Psoas muscle (tissue), 8 donors: ENCODE measurements around the gene SPDYE4. TPM values are rescaled to one million over a fixed set of nuclear protein-coding genes. Genes with fewer than 3 reads are reported as not detected.
"Not testable (repeated sequence)": the region's sequence is repeated elsewhere in the genome, so short reads cannot be mapped to it uniquely, and the experiment has no call there.

ENCODE experiments used
- ATAC-seq, 4 donors: fragments of 200-7000 bp; cut with Tn5 transposase; one replicate each; pipeline ENCODE4 v1.9.1; 2020; ENCODE audit warnings: moderate library complexity in 3 of 4, mild to moderate bottlenecking in 2 of 4
- DNase-seq, 2 donors: peaks; one replicate each; pipeline ENCODE4 v3.0.0-alpha.2; 2020
- H3K27ac ChIP-seq: fragments of 200-600 bp; one replicate; pipeline ENCODE4 v1.8.0; 2022
- H3K27me3 ChIP-seq, 3 donors: fragments of 200-600 bp in 1 of 3; one replicate each; pipeline versions ENCODE4 v1.6.1 to v1.8.0; 2013 to 2022; ENCODE audit warnings: low read length in 2 of 3, mild to moderate bottlenecking in 2 of 3, moderate library complexity in 1 of 3; ENCODE audit not compliant: insufficient read depth in 3 of 3
- H3K36me3 ChIP-seq, 2 donors: fragments of 200-600 bp in 1 of 2; one replicate each; pipeline versions ENCODE4 v1.6.1 to v1.8.0; 2013 to 2022; ENCODE audit warnings: low read depth in 1 of 2, mild to moderate bottlenecking in 1 of 2, moderate library complexity in 1 of 2; ENCODE audit not compliant: insufficient read depth in 1 of 2
- H3K4me1 ChIP-seq: fragments of 200-600 bp; one replicate; pipeline ENCODE4 v1.8.0; 2022
- H3K4me3 ChIP-seq: fragments of 200-600 bp; one replicate; pipeline ENCODE4 v1.8.0; 2022; ENCODE audit warnings: mild to moderate bottlenecking
- H3K9me3 ChIP-seq: fragments of 200-600 bp; one replicate; pipeline ENCODE4 v1.8.0; 2022
- CTCF ChIP-seq: fragments of 200-600 bp; IDR thresholded peaks from one replicate; pipeline ENCODE4 v1.8.0; 2022; ENCODE audit warnings: antibody characterized with exemption
- WGBS, 3 donors: extraction: QIAGEN DNeasy Blood & Tissue Kit; methylation state at CpG; one replicate each; pipeline versions ENCODE4 v1.1.6 to v1.1.7; 2013; 5-methylcytosine and 5-hydroxymethylcytosine counted together
- intact Hi-C, 2 donors: fragments of 100-400 bp; cut with DNase I; formaldehyde crosslinking; loops; one replicate each; pipeline versions ENCODE4 v1.11.0 to v1.14.2; 2022
- long read RNA-seq, 2 donors: library from polyadenylated mRNA; unstranded; transcript quantifications; one replicate each; pipeline ENCODE4 v2.0.0, GENCODE V29; 2021
- polyA plus RNA-seq, 3 donors: library from polyadenylated mRNA; stranded (reverse); fragments of 200-250 nt; gene quantifications; one replicate each; pipeline ENCODE4 v1.2.3, GENCODE V29; 2013
- total RNA-seq, 4 donors: library from RNA; stranded (reverse); fragmentation: NEBNext Ultra II Directional in 2 of 4; extraction: Animal tissue kit (Norgen Biotek cat#: 25700) in 2 of 4; gene quantifications; one replicate each; pipeline versions ENCODE4 v1.2.1 to v1.2.4, GENCODE V29; 2021 to 2023
- donor health status: healthy with polysubstance abuse.
- donor health status: DM: no; HTN: no; CAD: no; lungs with moderate emphysema.
- donor health status: Bipolar disorder and iron deficiency.
- donor health status: healthy.
- donor health status: DM: yes; HTN: yes; CAD: no.
- donor health status: DM: no; HTN: no; CAD: no.
- donor health status: DM: no; HTN: no; CAD: no.
- donor health status: DM: yes; HTN: yes; CAD: no.

SPDYE4 gene
- not detected for total RNA-seq
- polyA plus RNA-seq = not detected
- long read RNA-seq, donor 1 = 0 reads
- long read RNA-seq, donor 2 = 0 reads

- DNase-seq (no peak), ATAC-seq (no peak)
- no peaks in the 10 kb centered on the region for H3K4me1 ChIP-seq
- no peak within 1 kb of the TSS for H3K4me3 ChIP-seq
- WGBS, 3 donors = 89 to 91% (median 91%) methylated on average over 15 of the region's 15 CpGs
- no peak within 1 kb of the TSS for H3K27ac ChIP-seq
- no peaks in the 10 kb centered on the region for H3K9me3 ChIP-seq
- peaks cover 0 to 5% (median 4%) of the 10 kb centered on the region in 3 donors for H3K27me3 ChIP-seq
- TF ChIP-seq CTCF = no peak
- intact Hi-C loops = no loop called here
- H3K36me3 ChIP-seq = no peaks in the 10 kb centered on the region
These were observed at the start of gene SPDYE4 for GRCh38 chr17:8758137-8758596. Gene SPDYE4, minus strand, starts transcription at chr17:8758546. Its CDS starts 164 bp downstream, at chr17:8758382.

- DNase-seq (no peak), ATAC-seq (no peak)
- Histone ChIP-seq H3K27me3 (peaks cover 0 to 3% (median 0%) of the 10 kb centered on the region in 3 donors), H3K9me3 (peaks cover 6% of the 10 kb centered on the region), H3K4me3 (no peak overlapping the region), H3K27ac (no peak overlapping the region), H3K36me3 (no peaks in the 10 kb centered on the region), H3K4me1 (no peaks in the 10 kb centered on the region)
- WGBS, 3 donors = 55 to 67% (median 64%) methylated on average over 4 of the region's 4 CpGs
- intact Hi-C loops = no loop called here
- no peak for TF ChIP-seq CTCF
These were observed 48.7 kb upstream of the SPDYE4 start for GRCh38 chr17:8806926-8807550.

- Histone ChIP-seq H3K27me3 (peaks cover 0 to 3% (median 0%) of the 10 kb centered on the region in 3 donors), H3K27ac (no peak overlapping the region), H3K4me3 (no peak overlapping the region), H3K9me3 (peaks cover 6% of the 10 kb centered on the region), H3K4me1 (no peaks in the 10 kb centered on the region), H3K36me3 (no peaks in the 10 kb centered on the region)
- ATAC-seq (no peak), DNase-seq (no peak)
- TF ChIP-seq CTCF = no peak
- whole genome bisulfite sequencing, 3 donors = 86 to 93% (median 92%) methylated on average over 3 of the region's 3 CpGs
- intact Hi-C loops = no loop called here
These were observed 48.0 kb upstream of the SPDYE4 start for GRCh38 chr17:8806253-8806925.

GRCh38 chr17:8805396-8805795, 47.0 kb upstream of the SPDYE4 start:
- ATAC-seq, H3K27me3 ChIP-seq, H3K36me3 ChIP-seq, H3K4me1 ChIP-seq, H3K9me3 ChIP-seq, DNase-seq, H3K27ac ChIP-seq, intact Hi-C loops, H3K4me3 ChIP-seq: not testable (repeated sequence)
- WGBS, 3 donors = 87 to 91% (median 91%) methylated on average over 10 of the region's 10 CpGs
